CD4-positive, alpha-beta T cell treated with Interleukin-15 for 1 hour (primary cell): ENCODE results near the gene OR2T11.
"Not testable (repeated sequence)": the region's sequence is repeated elsewhere in the genome, so short reads cannot be mapped to it uniquely, and the experiment has no call there.

Experiments
- DNase-seq: peaks from one replicate; pipeline ENCODE4 v3.0.0-alpha.2; 2020

The OR2T11 gene

GRCh38 chr1:248618119-248618518, 16.8 kb downstream of the OR2T11 start:
- no peak for DNase-seq

GRCh38 chr1:248613742-248614141, 21.1 kb downstream of the OR2T11 start:
- DNase-seq = no peak

DNA sequence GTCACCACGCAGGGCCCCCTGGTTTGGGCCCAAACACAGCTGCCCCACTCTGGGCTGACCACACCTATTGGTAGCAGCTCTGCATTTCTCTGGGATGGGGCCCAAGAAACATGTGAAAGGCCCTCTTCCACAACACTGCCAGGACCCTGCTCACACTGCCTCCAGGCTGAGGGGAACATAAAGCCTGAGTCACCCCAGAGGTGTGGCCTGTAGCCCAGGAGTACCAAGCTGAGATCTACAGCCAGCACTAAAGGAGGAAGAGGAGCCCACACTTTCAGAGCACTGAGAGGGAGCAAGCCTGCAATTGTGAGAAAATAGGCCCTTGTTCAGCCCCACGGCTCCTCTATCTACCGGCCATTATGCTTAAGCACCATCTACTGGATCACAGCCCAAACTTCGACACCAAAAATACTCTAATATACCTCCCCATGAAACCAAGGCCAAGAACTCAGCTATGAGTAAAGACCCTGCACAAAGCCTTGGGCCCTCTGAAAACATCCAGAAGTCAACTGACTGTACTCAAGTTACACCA, 22.9 kb downstream of the OR2T11 start:
- DNase-seq = no peak

DNA sequence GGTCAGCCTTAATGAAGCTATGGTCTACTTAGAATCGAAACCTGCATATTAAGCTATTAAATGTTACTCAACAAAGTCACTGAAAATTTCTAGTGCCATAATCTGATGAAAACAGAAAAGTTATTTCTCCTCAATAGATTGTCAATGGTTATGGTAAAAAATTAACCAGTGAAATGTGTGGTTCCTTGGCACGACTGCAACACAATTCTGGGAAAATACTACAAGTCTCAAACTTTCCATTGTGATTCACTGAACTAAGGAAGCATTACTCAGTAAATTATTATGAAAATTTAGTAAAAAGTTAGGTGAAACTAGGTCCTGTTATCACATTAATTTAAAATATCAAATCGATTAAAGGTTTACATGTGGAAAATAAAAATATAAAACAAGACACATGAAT, 24.6 kb downstream of the OR2T11 start:
- no peak for DNase-seq

- DNase-seq = no peak
Observed at GRCh38 chr1:248599396-248599795, 35.5 kb downstream of the OR2T11 start.

DNA sequence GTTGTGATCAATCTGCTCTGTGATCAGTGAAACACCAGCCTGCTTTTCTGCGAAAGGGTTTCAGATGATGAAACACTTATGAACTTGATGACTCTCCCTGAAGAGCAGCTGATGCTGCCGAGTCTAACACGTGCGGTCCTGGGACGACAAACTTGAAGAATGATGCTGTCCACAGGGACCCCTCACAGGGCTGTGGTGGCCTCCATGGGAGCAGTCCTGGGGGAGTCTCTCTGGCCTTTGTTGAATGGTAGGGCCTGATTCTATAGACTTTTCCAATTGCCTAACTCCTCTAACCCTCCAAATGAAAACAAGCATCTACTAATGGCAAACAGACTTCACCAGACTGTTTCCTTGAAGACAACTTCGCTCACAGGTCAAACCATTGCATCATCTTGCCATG, 37.3 kb downstream of the OR2T11 start, which contains the start of gene OR2T10:
OR2T10 (minus strand) TSS at position 112 of the 400 bp plus-strand sequence. CDS start 3,932 bp downstream, outside the sequence.
- no peak for DNase-seq

- no peak for DNase-seq
Observed at GRCh38 chr1:248596615-248597014, 38.3 kb downstream of the OR2T11 start.

DNA sequence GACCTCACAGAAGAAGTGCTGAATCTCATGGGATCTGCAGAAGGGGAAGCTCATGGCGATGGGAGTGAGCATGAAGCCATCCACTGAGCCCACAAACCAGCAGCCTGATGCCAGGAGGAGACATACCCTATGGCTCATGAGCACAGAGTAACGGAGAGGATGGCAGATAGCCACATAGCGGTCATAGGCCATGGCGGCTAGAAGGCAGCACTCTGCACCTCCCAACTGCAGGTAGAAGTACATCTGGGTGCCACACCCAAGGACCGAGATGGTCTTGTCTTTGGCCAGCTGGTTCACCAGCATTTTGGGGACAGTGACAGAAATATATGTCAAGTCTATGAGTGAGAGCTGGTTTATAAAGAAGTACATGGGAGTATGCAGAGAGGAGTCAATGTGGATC, 41.7 kb downstream of the OR2T11 start:
- DNase-seq = no peak

GRCh38 chr1:248592655-248593054, 42.2 kb downstream of the OR2T11 start:
- DNase-seq = no peak

- no peak for DNase-seq
Observed at GRCh38 chr1:248590055-248590454, 44.8 kb downstream of the OR2T11 start.

DNA sequence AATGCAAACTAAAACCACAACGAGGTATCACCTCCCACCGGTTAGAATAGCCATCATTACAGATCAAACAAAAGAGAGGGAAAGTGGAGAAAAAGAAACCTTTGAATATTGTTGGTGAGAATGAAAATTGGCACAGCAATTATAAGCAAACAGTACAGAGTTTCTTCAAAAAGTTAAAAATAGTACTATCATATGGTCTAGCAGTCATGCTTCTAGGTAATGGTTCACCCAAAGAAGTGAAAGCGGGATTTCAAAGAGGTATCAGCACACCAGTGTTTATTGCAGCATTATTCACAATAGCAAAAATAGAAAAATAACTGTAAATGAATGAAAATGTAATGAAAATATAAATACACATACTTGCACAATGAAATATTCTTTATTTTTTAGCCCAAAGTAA, 45.6 kb downstream of the OR2T11 start:
- DNase-seq = no peak

DNA sequence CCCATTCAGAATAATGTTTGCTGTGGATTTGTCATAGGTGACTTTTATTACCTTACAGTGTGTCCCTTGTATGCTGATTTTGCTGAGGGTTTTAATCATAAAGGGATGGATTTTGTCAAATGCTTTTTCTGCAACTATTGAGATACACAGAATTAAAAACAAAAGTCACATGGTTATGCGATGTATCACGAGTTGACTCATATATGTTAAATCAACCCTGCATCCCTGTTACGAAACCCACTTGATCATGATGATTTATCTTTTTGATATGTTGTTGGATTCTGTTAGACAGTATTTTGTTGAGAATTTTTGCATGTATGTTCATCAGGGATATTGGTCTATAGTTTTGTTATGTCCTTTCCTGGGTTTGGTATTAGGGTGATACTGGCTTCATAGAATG, 49.6 kb downstream of the OR2T11 start:
- DNase-seq = no peak

GRCh38 chr1:248576260-248576980, 58.5 kb downstream of the OR2T11 start:
- DNase-seq = no peak

- DNase-seq = not testable (repeated sequence)
Observed at GRCh38 chr1:248574657-248575056, 60.2 kb downstream of the OR2T11 start, which contains the start of gene OR2T34. TSS of gene OR2T34 (minus strand) at chr1:248574757. CDS start at chr1:248574757, 0 bp downstream.

GRCh38 chr1:248573856-248574255, 61.0 kb downstream of the OR2T11 start:
- not testable (repeated sequence) for DNase-seq
